NB4 (cell line): ENCODE data around the gene RANBP17.
"Not testable (repeated sequence)": the region's sequence is repeated elsewhere in the genome, so short reads cannot be mapped to it uniquely, and the experiment has no call there.

Experiments
- DNase-seq: peaks from one replicate; pipeline ENCODE4 v3.0.0; 2010; ENCODE audit warnings: low read depth
- H3K4me3 ChIP-seq: one replicate; pipeline ENCODE4 v1.5.1; 2011; ENCODE audit warnings: mild to moderate bottlenecking, low read depth, low read length, moderate library complexity
- CTCF ChIP-seq: IDR thresholded peaks from one replicate; pipeline ENCODE4 v1.5.1; 2012; ENCODE audit warnings: low read depth, low read length
- MAX ChIP-seq: IDR thresholded peaks from 2 replicates; pipeline ENCODE4 v1.6.1; 2011; ENCODE audit warnings: low read depth, low read length
- MYC ChIP-seq: IDR thresholded peaks from 2 replicates; pipeline ENCODE4 v1.6.1; 2011; ENCODE audit warnings: low read depth, low read length
- POLR2A ChIP-seq: IDR thresholded peaks from 2 replicates; pipeline ENCODE4 v1.6.1; 2011; ENCODE audit warnings: mild to moderate bottlenecking; ENCODE audit not compliant: insufficient read length; ENCODE audit errors: extremely low read depth

RANBP17 gene

GRCh38 chr5:171175746-171176145 is 313.9 kb downstream of the RANBP17 start:
- DNase-seq: no peak
- TF ChIP-seq MAX: no peak
- no peak for TF ChIP-seq POLR2A
- no peak for TF ChIP-seq CTCF
- no peak for TF ChIP-seq MYC

GRCh38 chr5:171178190-171178589 is 316.4 kb downstream of the RANBP17 start:
- not testable (repeated sequence) for H3K4me3 ChIP-seq, DNase-seq

More at GRCh38 chr5:171175746-171176145, 313.9 kb downstream of the RANBP17 start:
- H3K4me3 ChIP-seq: no peak overlapping the region

- TF ChIP-seq MYC (no peak), POLR2A (no peak), MAX (no peak), CTCF (no peak)
- no peak for DNase-seq
- H3K4me3 ChIP-seq: no peak overlapping the region
These were observed 326.2 kb downstream of the RANBP17 start for GRCh38 chr5:171188016-171188415.

- TF ChIP-seq MAX: no peak
- no peak for DNase-seq
- no peak overlapping the region for H3K4me3 ChIP-seq
These were observed 327.6 kb downstream of the RANBP17 start for GRCh38 chr5:171189442-171189841.

- no peak for DNase-seq
- TF ChIP-seq MAX (no peak), CTCF (no peak), POLR2A (no peak), MYC (no peak)
- H3K4me3 ChIP-seq: no peak overlapping the region
These were observed 330.3 kb downstream of the RANBP17 start for GRCh38 chr5:171192111-171192510.

- TF ChIP-seq CTCF (no peak), POLR2A (no peak), MYC (no peak), MAX (no peak)
- H3K4me3 ChIP-seq: no peak overlapping the region
- no peak for DNase-seq
These were observed 339.5 kb downstream of the RANBP17 start for GRCh38 chr5:171201310-171201709.

- DNase-seq: no peak
- H3K4me3 ChIP-seq: no peak overlapping the region
- TF ChIP-seq POLR2A (no peak), MYC (no peak), CTCF (no peak), MAX (no peak)
These were observed 343.6 kb downstream of the RANBP17 start for GRCh38 chr5:171205375-171205774.
